Activated CD8-positive, alpha-beta memory T cell treated with anti-CD3 and anti-CD28 coated beads, Interleukin-2, amount 50 U/mL, for 1 hour (primary cell): Measurements from ENCODE around the gene SPATA33.
"Not testable (repeated sequence)": the region's sequence is repeated elsewhere in the genome, so short reads cannot be mapped to it uniquely, and the experiment has no call there.

Source experiments
- DNase-seq: peaks from one replicate; pipeline ENCODE4 v3.0.0-alpha.2; 2020; ENCODE audit errors: extremely low read depth

Gene SPATA33

DNA sequence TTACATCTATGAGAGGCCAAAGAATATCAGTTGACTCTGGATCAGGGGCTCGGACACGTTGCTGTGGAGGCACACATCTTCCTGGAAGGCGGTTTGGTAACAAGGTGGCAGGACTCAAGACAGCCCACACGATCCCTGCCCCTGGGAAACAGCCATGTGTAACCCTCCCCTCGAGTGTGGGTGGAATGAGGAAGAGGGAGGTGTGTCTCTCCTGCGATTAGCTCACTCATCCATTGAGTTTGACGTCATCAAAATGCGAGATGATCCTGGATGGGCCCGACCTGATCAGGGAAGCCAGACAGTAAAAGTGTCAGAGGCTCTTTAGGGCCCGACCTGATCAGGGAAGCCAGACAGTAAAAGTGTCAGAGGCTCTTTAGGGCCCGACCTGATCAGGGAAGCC is 6.6 kb downstream of the SPATA33 start:
- not testable (repeated sequence) for DNase-seq

DNA sequence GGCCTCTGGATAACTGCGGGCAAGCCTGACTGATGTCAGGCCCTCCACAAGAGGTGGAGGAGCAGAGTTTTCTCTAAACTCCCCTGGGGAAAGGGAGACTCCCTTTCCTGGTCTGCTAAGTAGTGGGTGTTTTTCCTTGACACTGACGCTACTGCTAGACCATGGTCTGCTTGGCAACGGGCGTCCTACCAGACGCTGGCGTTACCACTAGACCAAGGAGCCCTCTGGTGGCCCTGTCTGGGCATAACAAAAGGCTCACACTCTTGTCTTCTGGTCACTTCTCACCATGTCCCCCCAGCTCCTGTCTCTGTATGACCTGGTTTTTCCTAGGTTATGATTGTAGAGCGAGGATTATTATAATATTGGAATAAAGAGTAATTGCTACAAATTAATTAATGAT is 9.4 kb downstream of the SPATA33 start:
- not testable (repeated sequence) for DNase-seq

DNA sequence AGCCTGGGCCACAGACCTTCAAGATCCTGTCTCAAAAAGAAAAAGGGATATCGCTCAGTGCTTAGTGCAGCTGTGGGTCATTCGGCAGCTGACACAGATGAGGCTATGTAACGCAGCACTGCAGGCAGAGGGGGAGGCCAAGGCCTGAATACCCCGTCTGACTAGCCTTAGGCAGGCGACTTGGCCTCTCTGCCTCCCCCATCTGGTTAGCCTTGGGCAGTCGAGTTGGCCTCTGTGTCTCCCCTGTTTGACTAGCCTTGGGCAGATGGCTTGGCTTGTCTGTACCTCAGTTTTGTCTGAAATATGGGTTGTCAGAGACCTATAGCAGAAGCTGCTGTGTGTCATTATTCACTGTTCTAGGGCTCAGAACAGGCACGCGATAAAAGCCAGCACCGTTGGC is 10.0 kb downstream of the SPATA33 start:
- no peak for DNase-seq

DNA sequence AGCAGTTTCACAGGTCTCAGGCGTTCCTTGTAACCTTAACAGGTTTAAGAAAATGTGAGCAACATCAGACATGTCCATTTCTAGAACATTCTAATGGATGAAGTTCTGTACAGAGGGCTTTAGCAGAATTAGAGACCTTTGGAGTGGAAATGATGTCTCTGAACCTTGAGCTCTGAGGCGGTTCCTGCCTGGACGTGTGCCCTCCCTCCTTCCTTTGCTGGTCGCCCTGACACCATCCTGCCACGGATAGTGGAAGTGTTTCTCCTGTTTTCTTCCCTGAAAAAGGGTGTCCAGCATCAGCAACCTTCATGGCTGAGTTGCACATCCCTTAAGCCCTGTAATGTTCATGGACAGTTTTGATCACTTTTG is 11.1 kb downstream of the SPATA33 start:
- no peak for DNase-seq

DNA sequence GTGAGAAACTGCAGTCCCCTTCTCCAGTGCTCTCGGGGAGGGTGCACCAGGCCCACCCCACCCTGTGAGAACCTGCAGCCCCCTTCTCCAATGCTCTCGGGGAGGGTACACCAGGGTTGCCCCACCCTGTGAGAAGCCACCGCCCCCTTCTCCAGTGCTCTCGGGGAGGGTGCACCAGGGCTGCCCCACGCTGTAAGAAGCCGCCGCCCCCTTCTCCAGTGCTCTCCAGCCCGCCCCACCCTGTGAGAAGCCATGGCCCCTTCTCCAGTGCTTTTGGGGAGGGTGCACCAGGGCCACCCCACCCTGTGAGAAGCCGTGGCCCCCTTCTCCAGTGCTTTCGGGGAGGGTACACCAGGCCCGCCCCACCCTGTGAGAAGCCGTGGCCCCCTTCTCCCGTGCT is 12.1 kb downstream of the SPATA33 start:
- no peak for DNase-seq

DNA sequence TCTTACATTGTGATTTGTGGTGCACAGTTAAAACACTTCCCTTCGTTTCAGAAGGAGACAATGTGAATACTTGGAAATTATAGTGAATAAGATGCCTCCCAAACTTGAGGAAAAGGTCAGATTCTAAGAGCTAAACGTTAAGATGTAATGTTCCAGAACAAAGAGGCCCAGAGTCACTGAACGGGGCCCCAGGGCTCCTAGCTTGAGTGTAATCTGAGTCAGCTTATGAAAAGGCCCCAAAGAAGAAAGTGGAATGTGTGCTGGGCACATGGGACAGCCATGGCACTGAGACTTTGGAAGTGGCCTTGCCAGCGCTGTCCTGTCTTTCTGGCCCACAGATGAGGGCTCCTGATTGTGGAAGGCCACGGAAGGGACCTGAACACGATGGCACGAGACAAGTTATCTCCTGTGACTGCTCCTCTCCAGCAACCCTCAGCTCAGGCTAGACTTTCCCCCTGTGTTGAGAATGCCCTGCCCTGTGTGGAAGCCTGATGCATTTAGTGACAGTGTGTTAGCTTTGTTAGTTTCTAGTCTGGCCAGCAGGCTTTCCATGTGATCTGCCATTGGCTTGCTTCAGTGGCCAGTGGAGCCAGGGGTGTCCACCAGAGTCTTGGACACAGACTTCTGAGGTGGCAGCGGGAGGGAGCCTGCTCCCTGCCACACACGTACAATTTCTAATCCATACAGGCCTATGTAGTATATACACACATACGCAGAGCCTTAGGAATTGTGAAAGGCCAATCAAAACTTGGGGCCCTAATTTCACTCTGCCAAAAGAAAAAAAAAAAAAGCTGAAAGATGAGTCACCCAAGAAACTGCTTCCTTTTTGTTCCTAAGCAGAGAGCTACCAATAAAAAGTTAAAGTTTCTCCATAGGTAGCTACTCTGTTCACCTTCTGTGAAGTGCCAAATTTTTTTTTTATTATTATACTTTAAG is 13.1 kb downstream of the SPATA33 start:
- no peak for DNase-seq

DNA sequence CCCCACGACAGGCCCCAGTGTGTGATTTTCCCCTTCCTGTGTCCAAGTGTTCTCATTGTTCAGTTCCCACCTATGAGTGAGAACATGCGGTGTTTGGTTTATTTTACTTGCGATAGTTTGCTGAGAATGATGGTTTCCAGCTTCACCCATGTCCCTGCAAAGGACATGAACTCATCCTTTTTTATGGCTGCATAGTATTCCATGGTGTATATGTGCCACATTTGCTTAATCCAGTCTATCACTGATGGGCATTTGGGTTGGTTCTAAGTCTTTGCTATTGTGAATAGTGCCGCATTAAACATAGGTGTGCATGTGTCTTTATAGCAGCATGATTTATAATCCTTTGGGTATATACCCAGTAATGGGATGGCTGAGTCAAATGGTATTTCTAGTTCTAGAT is 13.9 kb downstream of the SPATA33 start:
- not testable (repeated sequence) for DNase-seq

DNA sequence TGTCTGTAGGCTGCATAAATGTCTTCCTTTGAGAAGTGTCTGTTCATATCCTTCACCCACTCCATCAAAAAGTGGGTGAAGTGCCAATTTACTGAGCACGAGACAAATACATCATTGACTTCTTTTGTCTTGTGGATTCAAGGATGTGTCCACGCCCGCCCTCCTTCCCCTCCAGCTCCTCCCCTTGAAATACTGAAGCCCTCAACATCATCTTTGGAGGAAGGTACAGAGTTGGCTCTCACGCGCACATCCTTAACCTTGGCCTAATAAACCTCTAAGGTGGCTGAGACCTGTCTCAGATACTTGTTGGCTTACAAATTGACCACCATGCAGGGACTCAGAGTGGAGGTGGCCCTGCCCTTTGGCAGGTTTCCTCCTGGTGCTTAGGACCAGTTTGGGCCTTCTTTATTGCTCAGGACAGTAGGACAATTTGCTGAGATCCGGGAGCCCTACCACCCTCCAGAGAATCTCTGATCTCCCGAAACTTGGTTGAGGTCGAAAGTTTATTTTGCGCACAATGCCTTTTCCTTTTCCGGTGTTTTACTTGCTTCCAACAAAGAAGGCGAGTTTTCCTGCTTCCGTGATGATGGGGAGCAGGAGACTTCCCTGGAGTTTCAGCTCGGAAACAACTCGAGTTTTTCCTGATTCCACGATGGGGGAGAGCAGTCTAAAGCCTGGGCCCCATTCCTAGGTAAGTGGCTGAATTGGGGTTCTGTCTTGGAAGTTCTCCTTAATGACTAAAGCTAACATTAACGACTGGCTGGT is 14.7 kb downstream of the SPATA33 start:
- no peak for DNase-seq

DNA sequence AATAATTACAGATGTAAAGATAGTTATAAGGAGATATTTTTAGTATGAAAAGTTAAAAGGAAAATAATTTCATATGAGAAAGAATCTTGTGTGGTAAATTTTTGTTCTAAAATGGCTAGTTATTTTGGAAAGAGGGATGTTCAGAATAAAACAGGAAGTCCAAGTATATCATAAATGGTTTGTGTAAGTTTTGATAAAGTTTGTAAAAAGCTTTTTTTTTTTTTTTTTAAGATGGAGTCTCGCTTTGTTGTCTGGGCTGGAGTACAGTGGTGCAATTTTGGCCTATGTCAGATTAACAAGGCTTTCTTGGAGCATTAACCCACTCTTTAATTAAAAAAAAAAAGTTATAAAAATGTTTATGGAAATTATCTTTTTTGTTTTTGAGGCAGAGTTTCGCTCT is 20.6 kb downstream of the SPATA33 start:
- DNase-seq = no peak

DNA sequence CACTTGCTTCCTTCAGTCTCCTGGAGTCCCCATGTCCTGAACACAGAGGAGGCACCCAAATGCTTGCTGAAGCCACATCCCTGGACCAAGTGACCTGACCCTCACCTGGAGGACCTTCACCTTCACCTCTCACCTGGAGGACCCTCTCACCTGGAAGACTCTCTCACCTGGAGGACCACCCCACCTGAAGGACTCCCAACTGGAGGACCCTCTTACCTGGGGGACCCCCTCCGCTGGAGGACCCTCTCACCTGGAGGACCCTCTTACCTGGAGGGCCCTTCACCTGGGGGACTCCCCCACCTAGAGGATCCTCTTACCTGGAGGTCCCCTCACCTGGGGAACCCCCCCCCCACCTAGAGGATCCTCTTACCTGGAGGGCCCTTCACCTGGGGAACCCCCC is 28.3 kb downstream of the SPATA33 start:
- no peak for DNase-seq

DNA sequence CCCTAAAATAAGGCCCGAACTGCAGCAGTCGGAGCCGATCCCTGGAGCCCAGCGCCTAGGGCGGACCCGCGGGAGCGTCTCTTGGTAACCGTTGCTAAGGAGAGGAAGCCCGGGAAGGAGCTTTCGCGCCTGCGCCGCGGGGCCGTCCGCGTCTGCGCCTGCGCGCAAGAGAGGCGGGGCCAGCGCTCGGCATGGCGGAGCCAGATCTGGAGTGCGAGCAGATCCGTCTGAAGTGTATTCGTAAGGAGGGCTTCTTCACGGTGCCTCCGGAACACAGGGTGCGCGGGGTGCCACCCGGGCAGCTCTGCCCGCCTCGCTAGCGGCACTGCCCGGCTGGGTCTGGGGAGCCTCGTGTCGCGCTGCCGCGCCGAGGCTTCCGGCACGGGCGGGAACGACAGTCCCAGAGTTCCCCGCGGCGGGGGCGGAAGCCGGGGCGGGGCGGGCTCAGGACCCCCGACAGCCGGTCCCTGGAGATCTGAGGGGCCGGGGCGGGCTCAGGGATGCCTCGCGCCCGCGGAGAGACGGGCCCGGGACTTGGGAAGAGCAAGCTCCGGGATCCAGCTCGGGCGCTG is 29.0 kb downstream of the SPATA33 start, which contains the start of gene CDK10:
Gene CDK10 (plus strand): TSS at position 170 of the 572 bp plus-strand sequence. CDS start 22 bp downstream, at position 192.
- peak; percentile 43 for DNase-seq

DNA sequence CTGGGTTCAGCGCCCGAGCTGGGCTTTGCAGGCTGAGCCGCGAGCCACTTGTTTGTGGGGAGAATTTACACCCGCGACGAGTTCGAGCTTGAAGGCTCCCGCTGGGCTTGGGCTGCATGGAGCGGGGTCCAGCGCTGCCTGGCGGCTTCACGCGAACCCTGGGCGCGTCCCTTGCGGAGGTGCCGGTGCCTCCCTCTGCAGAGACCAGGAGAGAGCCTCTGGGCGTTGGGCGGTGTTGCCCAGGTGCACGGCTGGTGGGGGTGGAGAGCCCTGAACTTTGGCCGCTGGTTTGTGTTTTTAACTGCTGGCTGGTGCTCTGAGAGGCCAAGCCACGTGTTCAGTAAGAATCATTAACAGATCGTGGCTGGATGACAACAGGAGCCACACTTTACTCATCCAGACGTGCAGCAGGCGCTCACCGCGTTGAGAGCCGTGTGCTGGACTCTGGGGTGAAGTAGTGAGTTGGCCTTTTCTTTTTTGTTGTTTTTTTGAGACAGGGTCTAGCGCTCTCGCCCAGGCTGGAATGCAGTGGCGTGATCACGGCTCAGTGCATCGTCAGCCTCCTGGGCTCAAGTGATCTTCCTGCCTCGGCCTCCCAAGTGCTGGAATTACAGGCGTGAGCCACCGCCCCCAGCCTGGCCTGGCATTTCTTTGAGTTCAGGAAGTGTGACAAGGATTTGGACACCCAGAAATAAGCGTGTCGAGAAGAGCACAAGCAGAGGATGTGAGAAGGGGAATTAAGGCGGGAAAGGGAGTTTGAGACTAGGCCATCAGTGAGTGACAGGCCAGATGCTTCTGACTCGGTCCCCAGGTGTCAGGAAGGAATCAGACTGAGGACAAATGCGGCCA is 29.7 kb downstream of the SPATA33 start:
- DNase-seq = no peak

DNA sequence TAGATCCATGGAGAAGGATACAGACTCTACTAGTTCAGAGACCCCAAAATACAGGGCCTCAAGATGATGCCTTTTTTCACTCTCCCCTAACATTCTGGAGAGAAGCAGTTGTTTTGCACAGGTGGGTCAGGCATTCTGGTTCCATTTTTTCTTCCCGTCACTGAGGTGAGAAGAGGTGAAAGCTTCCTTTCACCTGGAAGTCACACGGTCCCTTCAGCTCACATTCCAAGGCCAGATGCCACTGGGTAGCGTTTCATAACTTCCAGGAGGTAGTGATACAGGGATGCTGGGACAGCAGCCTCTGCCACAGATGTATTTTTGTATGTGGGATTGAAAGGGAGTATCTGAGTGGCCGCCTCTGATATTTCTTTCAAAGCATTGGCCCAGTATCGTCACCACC is 30.8 kb downstream of the SPATA33 start:
- DNase-seq = no peak

DNA sequence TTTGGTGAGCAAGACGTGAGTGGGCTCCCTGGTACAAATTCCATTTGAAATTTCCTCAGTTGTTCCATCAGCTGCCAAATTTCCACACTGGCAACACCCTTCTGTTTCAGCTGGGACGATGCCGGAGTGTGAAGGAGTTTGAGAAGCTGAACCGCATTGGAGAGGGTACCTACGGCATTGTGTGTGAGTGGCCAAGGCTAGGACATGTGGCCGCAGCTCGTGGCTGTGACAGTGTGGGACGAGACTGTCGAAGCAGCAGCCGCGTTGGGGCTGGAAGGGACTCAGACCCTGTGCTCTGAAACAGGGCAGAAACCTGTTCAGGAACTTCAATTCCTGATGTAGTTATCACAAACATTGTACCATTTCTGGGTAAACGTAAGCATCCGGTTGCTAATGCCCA is 31.5 kb downstream of the SPATA33 start:
- no peak for DNase-seq

DNA sequence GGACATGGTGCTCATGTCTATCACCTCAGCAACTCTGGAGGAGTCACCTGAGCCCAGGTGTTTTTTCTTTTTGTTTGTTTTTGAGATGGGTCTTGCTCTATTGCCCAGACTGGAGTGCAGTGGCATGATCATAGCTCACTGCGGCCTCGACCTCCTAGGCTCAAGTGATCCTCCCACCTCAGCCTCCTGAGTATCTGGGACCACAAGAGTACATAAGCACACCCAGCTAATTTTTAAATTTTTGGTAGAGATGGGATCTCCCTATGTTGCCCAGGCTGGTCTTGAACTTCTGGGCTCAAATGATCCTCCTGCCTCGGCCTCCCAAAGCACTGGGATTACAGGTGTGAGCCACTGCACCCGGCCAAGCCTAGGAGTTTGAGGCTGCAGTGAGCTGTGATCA is 32.0 kb downstream of the SPATA33 start:
- not testable (repeated sequence) for DNase-seq

DNA sequence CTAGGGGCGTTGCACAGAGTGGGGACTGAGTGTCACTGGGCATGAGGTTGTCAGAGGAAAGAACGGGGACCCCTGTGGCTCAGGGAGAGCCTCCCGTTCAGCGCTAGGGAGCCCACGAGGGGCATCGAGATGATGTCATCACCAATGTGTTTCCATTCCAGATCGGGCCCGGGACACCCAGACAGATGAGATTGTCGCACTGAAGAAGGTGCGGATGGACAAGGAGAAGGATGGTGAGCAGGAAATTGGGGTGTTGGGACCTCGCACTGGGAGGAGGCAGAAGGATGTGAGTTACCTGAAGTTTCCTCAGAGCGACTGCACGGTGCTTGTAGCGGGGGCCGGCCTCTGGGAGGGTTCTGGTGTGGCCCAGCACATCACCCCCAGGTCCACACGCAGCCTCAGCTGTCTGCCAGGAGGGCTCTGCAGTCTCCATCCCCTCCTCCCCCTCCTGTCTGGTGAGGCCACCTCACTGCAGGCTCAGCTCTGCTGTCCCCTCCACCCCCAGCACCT is 32.8 kb downstream of the SPATA33 start:
- DNase-seq = no peak

DNA sequence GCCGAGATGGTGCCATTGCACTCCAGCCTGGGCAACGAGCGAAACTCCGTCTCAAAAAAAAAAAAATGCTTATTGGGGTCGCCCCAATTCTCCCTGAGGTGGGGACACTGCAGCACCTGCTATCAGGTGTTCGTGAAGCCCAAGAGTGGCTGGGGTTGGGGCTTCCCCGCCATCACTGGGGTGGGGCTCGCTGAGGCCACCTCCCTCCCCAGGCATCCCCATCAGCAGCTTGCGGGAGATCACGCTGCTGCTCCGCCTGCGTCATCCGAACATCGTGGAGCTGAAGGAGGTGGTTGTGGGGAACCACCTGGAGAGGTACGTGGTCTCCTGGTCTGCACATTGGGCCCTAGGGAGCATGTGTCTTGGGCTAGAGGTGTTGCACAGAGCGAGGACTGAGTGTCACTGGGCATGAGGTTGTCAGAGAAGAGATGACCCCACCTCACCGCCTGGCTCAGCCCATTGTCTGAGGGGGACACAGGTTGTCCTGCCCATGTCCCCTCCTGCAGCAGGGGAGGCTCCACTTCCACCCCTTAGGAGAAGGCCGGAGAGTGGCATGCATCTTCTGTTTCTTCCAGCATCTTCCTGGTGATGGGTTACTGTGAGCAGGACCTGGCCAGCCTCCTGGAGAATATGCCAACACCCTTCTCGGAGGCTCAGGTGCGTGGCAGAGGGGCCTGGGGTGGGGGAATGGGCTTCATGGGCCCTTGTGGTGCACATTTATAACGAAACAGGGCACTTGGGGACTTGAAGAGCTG is 33.8 kb downstream of the SPATA33 start:
- no peak for DNase-seq

DNA sequence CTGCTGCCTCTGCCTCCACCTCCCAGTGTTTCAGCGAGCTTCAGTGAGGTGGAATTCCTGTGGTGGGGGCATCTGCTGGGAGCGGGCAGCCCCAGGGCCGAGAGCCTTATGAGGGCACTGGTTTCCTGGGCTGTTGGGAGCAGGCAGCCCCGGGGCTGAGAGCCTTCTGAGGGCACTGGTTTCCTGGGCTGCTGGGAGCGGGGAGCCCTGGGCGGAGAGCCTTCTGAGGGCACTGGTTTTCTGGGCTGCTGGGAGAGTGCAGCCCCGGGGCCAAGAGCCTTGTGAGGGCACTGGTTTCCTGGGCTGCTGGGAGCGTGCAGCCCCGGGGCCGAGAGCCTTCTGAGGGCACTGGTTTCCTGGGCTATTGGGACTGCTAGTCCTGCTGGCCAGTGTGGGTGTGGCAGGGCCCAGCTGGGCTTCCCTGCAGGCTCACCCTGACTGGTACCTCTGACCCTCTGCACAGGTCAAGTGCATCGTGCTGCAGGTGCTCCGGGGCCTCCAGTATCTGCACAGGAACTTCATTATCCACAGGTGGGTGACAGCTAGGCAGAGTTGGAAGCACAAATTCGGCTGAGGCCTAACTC is 34.4 kb downstream of the SPATA33 start:
- no peak for DNase-seq

DNA sequence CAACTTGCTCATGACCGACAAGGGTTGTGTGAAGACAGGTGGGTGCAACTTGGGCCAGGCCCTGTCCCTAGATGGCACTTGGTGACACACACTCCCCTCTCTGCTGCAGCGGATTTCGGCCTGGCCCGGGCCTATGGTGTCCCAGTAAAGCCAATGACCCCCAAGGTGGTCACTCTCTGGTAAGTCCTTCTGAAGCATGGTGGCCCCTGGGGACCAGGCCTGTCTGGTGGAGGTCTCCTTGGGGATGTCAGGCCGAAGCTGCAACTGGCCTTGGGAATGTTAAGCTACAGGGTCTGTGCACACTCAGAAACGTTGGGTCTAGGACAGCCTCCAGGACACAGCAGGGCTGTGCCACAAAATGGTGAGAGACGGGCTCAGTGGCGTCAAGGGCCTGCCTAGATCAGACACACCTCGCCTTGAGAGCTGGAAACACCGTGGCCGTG is 35.7 kb downstream of the SPATA33 start:
- DNase-seq = no peak
